Measurements from ENCODE around the gene ERBB4. TPM values are rescaled to one million over a fixed set of nuclear protein-coding genes. Genes with fewer than 3 reads are reported as not detected.

ERBB4 gene
- total RNA-seq, 1 donor from 2014 or later = 22.6 TPM

GRCh38 chr2:211513446-211513845, 1025.2 kb downstream of the ERBB4 start:
- Histone ChIP-seq H3K36me3 (no peaks in the 10 kb centered on the region), H3K4me3 (no peak overlapping the region), H3K9me3 (no peaks in the 10 kb centered on the region), H3K27me3 (no peaks in the 10 kb centered on the region), H3K27ac (no peak overlapping the region), H3K4me1 (no peaks in the 10 kb centered on the region)
- no peak for DNase-seq
- no peak for ATAC-seq
- intact Hi-C loops (cut with DNase I) = no loop called here
- TF ChIP-seq CTCF (IDR thresholded peaks at IDR 0.05) = no peak

GRCh38 chr2:211512806-211513205, 1025.8 kb downstream of the ERBB4 start:
- ATAC-seq = no peak
- Histone ChIP-seq H3K27me3 (no peaks in the 10 kb centered on the region), H3K36me3 (no peaks in the 10 kb centered on the region), H3K27ac (no peak overlapping the region), H3K9me3 (no peaks in the 10 kb centered on the region), H3K4me3 (no peak overlapping the region), H3K4me1 (no peaks in the 10 kb centered on the region)
- no peak for TF ChIP-seq CTCF (IDR thresholded peaks at IDR 0.05)
- no peak for DNase-seq
- intact Hi-C loops (cut with DNase I) = no loop called here

- Histone ChIP-seq H3K9me3 (no peaks in the 10 kb centered on the region), H3K4me3 (no peak overlapping the region), H3K27me3 (no peaks in the 10 kb centered on the region), H3K36me3 (no peaks in the 10 kb centered on the region), H3K4me1 (no peaks in the 10 kb centered on the region), H3K27ac (no peak overlapping the region)
- no peak for DNase-seq
- no peak for TF ChIP-seq CTCF (IDR thresholded peaks at IDR 0.05)
- no peak for ATAC-seq
- intact Hi-C loops (cut with DNase I) = no loop called here
Observed at GRCh38 chr2:211503856-211504255, 1034.7 kb downstream of the ERBB4 start.

GRCh38 chr2:211503198-211503597, 1035.4 kb downstream of the ERBB4 start:
- intact Hi-C loops (cut with DNase I) = no loop called here

GRCh38 chr2:211498551-211499205, 1039.9 kb downstream of the ERBB4 start:
- Histone ChIP-seq H3K9me3 (no peaks in the 10 kb centered on the region), H3K27ac (no peak overlapping the region), H3K4me3 (no peak overlapping the region), H3K36me3 (no peaks in the 10 kb centered on the region), H3K27me3 (no peaks in the 10 kb centered on the region), H3K4me1 (no peaks in the 10 kb centered on the region)
- no peak for ATAC-seq
- TF ChIP-seq CTCF (IDR thresholded peaks at IDR 0.05) = no peak
- intact Hi-C loops (cut with DNase I) = no loop called here
- no peak for DNase-seq

More at GRCh38 chr2:211503198-211503597, 1035.4 kb downstream of the ERBB4 start:
- Histone ChIP-seq H3K36me3 (no peaks in the 10 kb centered on the region), H3K4me1 (no peaks in the 10 kb centered on the region), H3K27me3 (no peaks in the 10 kb centered on the region), H3K4me3 (no peak overlapping the region), H3K9me3 (no peaks in the 10 kb centered on the region), H3K27ac (no peak overlapping the region)
- DNase-seq (no peak), ATAC-seq (no peak)
- no peak for TF ChIP-seq CTCF (IDR thresholded peaks at IDR 0.05)

- Histone ChIP-seq H3K4me3 (no peak overlapping the region), H3K4me1 (no peaks in the 10 kb centered on the region), H3K36me3 (no peaks in the 10 kb centered on the region), H3K9me3 (no peaks in the 10 kb centered on the region), H3K27ac (no peak overlapping the region), H3K27me3 (no peaks in the 10 kb centered on the region)
- intact Hi-C loops (cut with DNase I) = no loop called here
- DNase-seq = no peak
- TF ChIP-seq CTCF (IDR thresholded peaks at IDR 0.05) = no peak
- ATAC-seq = no peak
Observed at GRCh38 chr2:211495339-211495738, 1043.3 kb downstream of the ERBB4 start.

Data from upper lobe of right lung (tissue), 1 donor.